Smooth muscle cell (in vitro differentiated cells): ENCODE measurements around the gene LOC101059915.

Source experiments
- DNase-seq: peaks from one replicate; lab custom pipeline; 2025; ENCODE audit not compliant: unreplicated experiment; lab: John Stamatoyannopoulos, UW
- H2AFZ ChIP-seq: fragments of 200-600 bp; sonication (generic); 2 replicates; pipeline ENCODE4 v1.6.0; 2016; ENCODE audit warnings: antibody characterized with exemption, low read depth, mild to moderate bottlenecking
- H3F3A ChIP-seq: fragments of 200-600 bp; sonication (generic); 2 replicates; pipeline ENCODE4 v1.6.0; 2017; ENCODE audit warnings: antibody characterized with exemption, low read depth
- H3K27ac ChIP-seq: fragments of 200-600 bp; sonication (generic); 2 replicates; pipeline ENCODE4 v1.5.1; 2016; ENCODE audit warnings: low read depth, mild to moderate bottlenecking
- H3K27me3 ChIP-seq: fragments of 200-600 bp; sonication (generic); 2 replicates; pipeline ENCODE4 v1.6.1; 2016; ENCODE audit warnings: low read depth, mild to moderate bottlenecking
- H3K36me3 ChIP-seq: fragments of 200-600 bp; sonication (generic); 2 replicates; pipeline ENCODE4 v1.5.1; 2016; ENCODE audit warnings: low read depth
- H3K4me1 ChIP-seq: fragments of 200-600 bp; sonication (generic); 2 replicates; pipeline ENCODE4 v1.5.1; 2016; ENCODE audit warnings: low read depth
- H3K4me2 ChIP-seq: fragments of 200-600 bp; sonication (generic); 2 replicates; pipeline ENCODE4 v1.6.0; 2016; ENCODE audit warnings: mild to moderate bottlenecking
- H3K4me3 ChIP-seq: fragments of 200-600 bp; sonication (generic); 2 replicates; pipeline ENCODE4 v1.5.1; 2016; ENCODE audit warnings: mild to moderate bottlenecking
- H3K79me2 ChIP-seq: fragments of 200-600 bp; sonication (generic); 2 replicates; pipeline ENCODE4 v1.6.0; 2016; ENCODE audit warnings: low read depth, mild to moderate bottlenecking
- H3K9ac ChIP-seq: fragments of 200-600 bp; sonication (generic); 2 replicates; pipeline ENCODE4 v1.6.0; 2016; ENCODE audit warnings: low read depth
- H3K9me3 ChIP-seq: fragments of 200-600 bp; sonication (generic); replicated peaks from 2 replicates; pipeline ENCODE4 v1.5.1; 2016; ENCODE audit warnings: low read depth
- H4K20me1 ChIP-seq: fragments of 200-600 bp; sonication (generic); 2 replicates; pipeline ENCODE4 v1.6.0; 2016; ENCODE audit warnings: low read depth
- WGBS: methylation state at CpG from one replicate; pipeline ENCODE4 v1.1.7; 2016; ENCODE audit warnings: low lambda C conversion rate; 5-methylcytosine and 5-hydroxymethylcytosine counted together
- TF ChIP-seq, protein P1 (sequence below): fragments of 200-600 bp; sonication (generic); IDR thresholded peaks from 2 replicates; pipeline ENCODE4 v1.5.1; 2017; ENCODE audit warnings: borderline replicate concordance, mild to moderate bottlenecking, antibody characterized with exemption; ENCODE audit not compliant: insufficient read depth, poor library complexity, severe bottlenecking

The LOC101059915 gene

DNA sequence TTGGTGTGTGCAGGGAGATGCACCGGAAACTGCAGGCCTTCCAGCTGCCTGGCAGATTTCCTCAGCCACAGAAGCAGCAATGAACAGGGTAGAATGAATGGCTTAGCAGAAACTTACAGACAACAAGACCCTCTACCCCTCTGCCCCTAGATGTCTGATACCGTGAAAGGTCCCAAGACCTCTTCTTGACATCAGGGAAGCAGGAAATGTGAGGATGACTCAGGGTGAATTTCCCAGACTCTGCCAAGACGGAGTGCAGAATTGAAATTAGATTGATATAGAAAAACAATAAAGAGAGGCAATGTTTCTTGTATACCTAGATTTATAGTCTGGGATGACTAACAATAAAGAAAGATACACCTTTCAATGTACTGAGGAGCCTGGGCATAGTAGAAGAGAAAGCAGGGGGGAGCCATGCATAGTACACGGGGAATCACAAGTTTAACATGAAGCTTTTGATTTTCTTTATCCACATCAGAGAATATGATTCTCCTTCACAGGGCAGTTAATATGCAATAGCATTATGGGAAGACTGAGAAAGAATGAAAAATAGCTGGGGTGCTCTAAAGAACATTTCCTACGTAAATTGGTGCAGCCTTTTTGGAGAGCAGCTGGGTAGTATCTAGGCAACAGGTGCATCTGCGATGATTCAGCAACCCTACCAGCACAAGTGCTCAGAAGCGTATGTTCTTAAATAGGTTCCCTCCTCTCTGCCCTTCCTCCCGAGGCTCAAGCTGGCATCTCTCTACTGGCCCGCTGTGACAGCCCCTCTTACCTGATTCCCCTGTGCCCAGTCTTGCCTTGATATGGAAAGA, 30.7 kb upstream of the LOC101059915 start:
- no peak overlapping the region for H3K4me2 ChIP-seq
- H3K79me2 ChIP-seq = no peaks in the 10 kb centered on the region
- no peaks in the 10 kb centered on the region for H3K9me3 ChIP-seq
- H3K9ac ChIP-seq = no peak overlapping the region
- no peaks in the 10 kb centered on the region for H3K4me1 ChIP-seq
- DNase-seq = no peak
- no peaks in the 10 kb centered on the region for H4K20me1 ChIP-seq
- no peak overlapping the region for H3K27ac ChIP-seq
- TF ChIP-seq, protein P1, sequence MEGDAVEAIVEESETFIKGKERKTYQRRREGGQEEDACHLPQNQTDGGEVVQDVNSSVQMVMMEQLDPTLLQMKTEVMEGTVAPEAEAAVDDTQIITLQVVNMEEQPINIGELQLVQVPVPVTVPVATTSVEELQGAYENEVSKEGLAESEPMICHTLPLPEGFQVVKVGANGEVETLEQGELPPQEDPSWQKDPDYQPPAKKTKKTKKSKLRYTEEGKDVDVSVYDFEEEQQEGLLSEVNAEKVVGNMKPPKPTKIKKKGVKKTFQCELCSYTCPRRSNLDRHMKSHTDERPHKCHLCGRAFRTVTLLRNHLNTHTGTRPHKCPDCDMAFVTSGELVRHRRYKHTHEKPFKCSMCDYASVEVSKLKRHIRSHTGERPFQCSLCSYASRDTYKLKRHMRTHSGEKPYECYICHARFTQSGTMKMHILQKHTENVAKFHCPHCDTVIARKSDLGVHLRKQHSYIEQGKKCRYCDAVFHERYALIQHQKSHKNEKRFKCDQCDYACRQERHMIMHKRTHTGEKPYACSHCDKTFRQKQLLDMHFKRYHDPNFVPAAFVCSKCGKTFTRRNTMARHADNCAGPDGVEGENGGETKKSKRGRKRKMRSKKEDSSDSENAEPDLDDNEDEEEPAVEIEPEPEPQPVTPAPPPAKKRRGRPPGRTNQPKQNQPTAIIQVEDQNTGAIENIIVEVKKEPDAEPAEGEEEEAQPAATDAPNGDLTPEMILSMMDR = no peak
- H3F3A ChIP-seq = no peaks in the 10 kb centered on the region
- H3K27me3 ChIP-seq = no peaks in the 10 kb centered on the region
- H3K36me3 ChIP-seq = no peaks in the 10 kb centered on the region
- H3K4me3 ChIP-seq = no peak overlapping the region
- WGBS = 77% methylated on average over 9 of the region's 9 CpGs
- H2AFZ ChIP-seq = no peak overlapping the region

DNA sequence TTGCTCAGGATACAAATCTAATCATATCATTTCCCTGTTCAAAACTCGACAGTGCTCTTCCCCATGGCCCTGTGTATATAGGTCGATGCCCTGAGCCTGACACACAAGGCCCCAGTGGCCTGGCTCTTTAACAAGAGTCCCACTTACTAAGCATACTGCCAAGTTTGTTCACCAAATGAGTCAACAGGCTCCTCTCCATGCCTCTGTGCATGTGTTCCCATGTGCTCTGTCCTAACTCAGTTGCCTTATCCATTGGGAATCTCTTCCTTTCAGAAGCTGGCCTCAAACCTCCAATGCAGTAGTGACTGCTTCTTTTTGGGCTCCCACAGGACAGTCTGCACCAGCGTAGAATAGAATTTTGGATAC, 30.1 kb upstream of the LOC101059915 start:
- Histone ChIP-seq H3K4me3 (no peak overlapping the region), H3F3A (no peaks in the 10 kb centered on the region), H3K79me2 (no peaks in the 10 kb centered on the region), H3K9ac (no peak overlapping the region), H3K4me2 (no peak overlapping the region), H3K36me3 (no peaks in the 10 kb centered on the region), H4K20me1 (no peaks in the 10 kb centered on the region), H3K27ac (peak overlapping the region; percentile 54), H3K9me3 (no peaks in the 10 kb centered on the region), H3K27me3 (no peaks in the 10 kb centered on the region), H3K4me1 (no peaks in the 10 kb centered on the region), H2AFZ (no peak overlapping the region)
- no peak for DNase-seq
- TF ChIP-seq, protein P1 = no peak
- WGBS = 71% methylated on average over 3 of the region's 3 CpGs

DNA sequence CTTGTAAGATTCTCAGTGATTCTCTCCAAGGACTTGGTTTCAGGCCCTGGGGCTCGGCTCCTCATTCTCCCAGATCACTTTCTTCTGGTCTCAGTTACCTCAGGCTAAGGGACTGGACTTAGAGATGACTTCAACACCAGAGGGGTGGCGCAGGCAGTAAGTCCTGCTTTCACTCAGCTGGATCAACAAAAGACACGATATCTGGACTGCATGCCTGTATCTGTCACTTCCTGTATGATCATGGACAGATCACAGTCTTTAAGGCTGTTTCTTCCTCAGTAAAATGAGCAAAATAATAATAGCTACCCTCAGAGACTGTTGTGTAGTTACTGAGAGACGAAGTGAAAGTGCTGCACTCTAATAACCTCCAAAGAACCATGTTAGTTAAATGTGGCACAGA, 29.5 kb upstream of the LOC101059915 start:
- Histone ChIP-seq H3K36me3 (no peaks in the 10 kb centered on the region), H3K27me3 (no peaks in the 10 kb centered on the region), H3K79me2 (no peaks in the 10 kb centered on the region), H3K4me2 (peak overlapping the region; percentile 73), H3K4me1 (no peaks in the 10 kb centered on the region), H3K9ac (no peak overlapping the region), H3K27ac (peak overlapping the region; percentile 54), H3F3A (no peaks in the 10 kb centered on the region), H3K4me3 (peak overlapping the region; percentile 10), H2AFZ (peak overlapping the region; percentile 27), H4K20me1 (no peaks in the 10 kb centered on the region), H3K9me3 (no peaks in the 10 kb centered on the region)
- no peak for DNase-seq
- TF ChIP-seq, protein P1 = no peak
- WGBS = 19% methylated on average over 4 of the region's 4 CpGs

DNA sequence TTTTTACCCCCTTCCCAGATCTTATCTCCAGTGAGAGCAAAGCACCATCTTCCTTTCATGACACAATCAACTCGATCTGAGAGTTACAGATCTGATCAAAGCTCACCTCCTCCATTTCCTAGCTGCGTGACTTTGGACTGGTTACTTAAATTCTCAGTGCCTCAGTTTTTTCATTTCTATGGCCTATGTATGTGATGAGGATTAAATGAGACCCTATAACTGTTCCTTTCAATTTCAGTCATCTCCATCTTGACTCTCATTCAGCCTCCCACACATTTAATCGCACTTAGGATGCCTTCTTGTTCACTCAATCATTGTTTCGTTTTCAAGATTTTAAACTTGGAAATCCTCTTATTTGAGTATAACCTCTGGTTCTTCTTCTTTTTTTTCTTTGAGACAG, 28.9 kb upstream of the LOC101059915 start:
- Histone ChIP-seq H3K9ac (no peak overlapping the region), H3K4me3 (no peak overlapping the region), H3K36me3 (no peaks in the 10 kb centered on the region), H3K27ac (peak overlapping the region; percentile 54), H3K79me2 (no peaks in the 10 kb centered on the region), H3K4me2 (peak overlapping the region; percentile 73), H2AFZ (no peak overlapping the region), H3K9me3 (no peaks in the 10 kb centered on the region), H3F3A (no peaks in the 10 kb centered on the region), H4K20me1 (no peaks in the 10 kb centered on the region), H3K27me3 (no peaks in the 10 kb centered on the region), H3K4me1 (no peaks in the 10 kb centered on the region)
- DNase-seq = no peak
- WGBS = 82% methylated on average over 4 of the region's 4 CpGs
- TF ChIP-seq, protein P1 = no peak
